WTC11 (cell line): ENCODE results near the gene ARMC9. TPM values are rescaled to one million over a fixed set of nuclear protein-coding genes. Genes with fewer than 3 reads are reported as not detected.
"Not testable (repeated sequence)": the region's sequence is repeated elsewhere in the genome, so short reads cannot be mapped to it uniquely, and the experiment has no call there.

Experiments used
- ATAC-seq: fragments of 200-7000 bp; cut with Tn5 transposase; 2 replicates; pipeline ENCODE4 v1.10.0; 2021; ENCODE audit warnings: mild to moderate bottlenecking, moderate library complexity
- CTCF ChIA-PET: fragments of 300-600 bp; sonication (Branson Sonifier 250); formaldehyde crosslinking; loops from one replicate; lab custom pipeline; 2021; ENCODE audit warnings: antibody characterized with exemption; lab: Charles Lee
- POLR2A ChIA-PET: fragments of 350-600 bp; sonication (Branson Sonifier 250); formaldehyde crosslinking; loops from one replicate; lab custom pipeline; 2021; ENCODE audit warnings: antibody characterized with exemption; lab: Charles Lee
- DNase-seq: peaks from one replicate; pipeline ENCODE4 v3.0.0; 2021; ENCODE audit warnings: low spot score
- H3K27ac Mint-ChIP-seq: 2 replicates; pipeline ENCODE4 v1.8.0; 2021; ENCODE audit warnings: mixed read lengths
- H3K27me3 Mint-ChIP-seq: 2 replicates; pipeline ENCODE4 v1.8.0; 2021; ENCODE audit warnings: low read depth, mild to moderate bottlenecking, moderate library complexity, mixed read lengths
- H3K36me3 Mint-ChIP-seq: 2 replicates; pipeline ENCODE4 v1.8.0; 2021; ENCODE audit warnings: mixed read lengths
- H3K4me1 Mint-ChIP-seq: 2 replicates; pipeline ENCODE4 v1.8.0; 2022; ENCODE audit warnings: mixed read lengths
- H3K4me3 Mint-ChIP-seq: 2 replicates; pipeline ENCODE4 v1.8.0; 2021; ENCODE audit warnings: mild to moderate bottlenecking, moderate library complexity, mixed read lengths
- H3K9me3 Mint-ChIP-seq: 2 replicates; pipeline ENCODE4 v1.8.0; 2021; ENCODE audit warnings: mixed read lengths
- MAX ChIP-seq: sonication (generic); formaldehyde crosslinking; IDR thresholded peaks from 2 replicates; pipeline ENCODE4 v1.8.0; 2022; ENCODE audit warnings: mild to moderate bottlenecking, missing genetic modification reagents
- MLX ChIP-seq: sonication (generic); formaldehyde crosslinking; IDR thresholded peaks from 2 replicates; pipeline ENCODE4 v1.8.1; 2023; ENCODE audit warnings: mild to moderate bottlenecking, missing genetic modification reagents, moderate library complexity
- MYBL2 ChIP-seq: sonication (generic); formaldehyde crosslinking; IDR thresholded peaks from 2 replicates; pipeline ENCODE4 v1.8.1; 2023; ENCODE audit warnings: mild to moderate bottlenecking, moderate library complexity, missing genetic modification reagents
- OVOL2 ChIP-seq: fragments of 250-450 bp; sonication (Bioruptor Pico); IDR thresholded peaks from 2 replicates; pipeline ENCODE4 v1.9.0; 2021; ENCODE audit warnings: mild to moderate bottlenecking, borderline replicate concordance
- SOX15 ChIP-seq: fragments of 250-450 bp; sonication (Bioruptor Pico); IDR thresholded peaks from 2 replicates; pipeline ENCODE4 v1.9.0; 2021; ENCODE audit warnings: mild to moderate bottlenecking
- TEAD4 ChIP-seq: sonication (generic); formaldehyde crosslinking; IDR thresholded peaks from 2 replicates; pipeline ENCODE4 v1.8.0; 2022; ENCODE audit warnings: mild to moderate bottlenecking, missing genetic modification reagents
- TP53 ChIP-seq: sonication (generic); formaldehyde crosslinking; IDR thresholded peaks from 2 replicates; pipeline ENCODE4 v1.8.1; 2023; ENCODE audit warnings: mild to moderate bottlenecking, missing genetic modification reagents
- ZBTB21 ChIP-seq: sonication (generic); formaldehyde crosslinking; IDR thresholded peaks from 2 replicates; pipeline ENCODE4 v1.8.1; 2023; ENCODE audit warnings: mild to moderate bottlenecking, missing genetic modification reagents, borderline replicate concordance
- ZNF121 ChIP-seq: sonication (generic); formaldehyde crosslinking; IDR thresholded peaks from 2 replicates; pipeline ENCODE4 v1.8.0; 2023; ENCODE audit warnings: missing genetic modification reagents
- ZNF532 ChIP-seq: fragments of 250-450 bp; sonication (Bioruptor Pico); IDR thresholded peaks from 2 replicates; pipeline ENCODE4 v1.9.0; 2021; ENCODE audit warnings: mild to moderate bottlenecking, borderline replicate concordance
- total RNA-seq: library from RNA; stranded (reverse); gene quantifications from 3 replicates; pipeline ENCODE4 v1.2.3, GENCODE V29; 2021

ARMC9 gene
- total RNA-seq, 1 experiment from 2014 or later: 34.9 TPM

GRCh38 chr2:231399853-231400680 is 201.6 kb downstream of the ARMC9 start:
- DNase-seq (no peak), ATAC-seq (peak; percentile 16)
- no peak overlapping the region for H3K4me3 Mint-ChIP-seq
- H3K27me3 Mint-ChIP-seq: no peaks in the 10 kb centered on the region
- TF ChIP-seq ZNF532 (CRISPR knock-in tag) (no peak), OVOL2 (CRISPR knock-in tag) (no peak), MYBL2 (CRISPR knock-in tag) (no peak), TEAD4 (CRISPR knock-in tag) (no peak), ZNF121 (CRISPR knock-in tag) (no peak), MAX (CRISPR knock-in tag) (no peak), SOX15 (CRISPR knock-in tag) (no peak), TP53 (CRISPR knock-in tag) (no peak), ZBTB21 (no peak), MLX (CRISPR knock-in tag) (no peak)
- ChIA-PET CTCF (interaction anchor here (0.6 to 2.4 kb wide), 21 partner anchors 9 to 535 kb away, joined by 3 to 19 read pairs (median 6); partner anchors contain the start of genes ITM2C and NCL), POLR2A (interaction anchor here (0.6 to 1.2 kb wide), 4 partner anchors 9 to 108 kb away, joined by 3 to 8 read pairs (median 6); no protein-coding TSS in a partner anchor)
- H3K36me3 Mint-ChIP-seq: peaks cover 27% of the 10 kb centered on the region
- peak overlapping the region; percentile 86 for H3K27ac Mint-ChIP-seq
- peaks cover 71% of the 10 kb centered on the region for H3K4me1 Mint-ChIP-seq
- no peaks in the 10 kb centered on the region for H3K9me3 Mint-ChIP-seq

GRCh38 chr2:231400681-231401080 is 202.2 kb downstream of the ARMC9 start:
- not testable (repeated sequence) for ATAC-seq, H3K27me3 Mint-ChIP-seq, H3K4me3 Mint-ChIP-seq, H3K9me3 Mint-ChIP-seq, DNase-seq
- Mint-ChIP-seq H3K4me1 (peaks cover 77% of the 10 kb centered on the region), H3K27ac (peak overlapping the region; percentile 86), H3K36me3 (peaks cover 27% of the 10 kb centered on the region)
- ChIA-PET CTCF (interaction anchor here (0.9 to 2.4 kb wide), 20 partner anchors 8 to 535 kb away, joined by 3 to 19 read pairs (median 5); partner anchors contain the start of genes ITM2C and NCL), POLR2A (interaction anchor here (0.6 to 1.2 kb wide), 2 partner anchors 8 to 11 kb away, joined by 4 to 8 read pairs; no protein-coding TSS in a partner anchor)

- not testable (repeated sequence) for H3K4me3 Mint-ChIP-seq, DNase-seq, H3K9me3 Mint-ChIP-seq, ATAC-seq, H3K27me3 Mint-ChIP-seq
- CTCF ChIA-PET: interaction anchor here (1.1 to 2.4 kb wide), 15 partner anchors 8 to 208 kb away, joined by 3 to 19 read pairs (median 7); no protein-coding TSS in a partner anchor
- H3K27ac Mint-ChIP-seq: peak overlapping the region; percentile 82
- peaks cover 81% of the 10 kb centered on the region for H3K4me1 Mint-ChIP-seq
- POLR2A ChIA-PET: interaction anchor here (0.6 kb wide), 1 partner anchor 8 kb away, joined by 4 read pairs; no protein-coding TSS in a partner anchor
- peaks cover 27% of the 10 kb centered on the region for H3K36me3 Mint-ChIP-seq
Measured at GRCh38 chr2:231401101-231401500, 202.7 kb downstream of the ARMC9 start.

- H3K9me3 Mint-ChIP-seq, DNase-seq, ATAC-seq, H3K27me3 Mint-ChIP-seq, H3K4me3 Mint-ChIP-seq: not testable (repeated sequence)
- Mint-ChIP-seq H3K27ac (peak overlapping the region; percentile 76), H3K36me3 (peaks cover 21% of the 10 kb centered on the region), H3K4me1 (peaks cover 80% of the 10 kb centered on the region)
- POLR2A ChIA-PET: interaction anchor here (0.7 kb wide), 1 partner anchor 27 kb away, joined by 3 read pairs; no protein-coding TSS in a partner anchor
- CTCF ChIA-PET: interaction anchor here (0.6 to 4.0 kb wide), 8 partner anchors 9 to 258 kb away, joined by 3 to 35 read pairs (median 4); no protein-coding TSS in a partner anchor
Measured at GRCh38 chr2:231403421-231404182, 205.2 kb downstream of the ARMC9 start.

- H3K27me3 Mint-ChIP-seq, DNase-seq, POLR2A ChIA-PET, H3K4me3 Mint-ChIP-seq, H3K9me3 Mint-ChIP-seq, ATAC-seq: not testable (repeated sequence)
- Mint-ChIP-seq H3K36me3 (peaks cover 22% of the 10 kb centered on the region), H3K27ac (peak overlapping the region; percentile 70; the same call in 1 of the 2 replicates), H3K4me1 (peaks cover 82% of the 10 kb centered on the region)
- CTCF ChIA-PET: interaction anchor here (0.6 to 4.5 kb wide), 8 partner anchors 9 to 259 kb away, joined by 3 to 37 read pairs (median 8); no protein-coding TSS in a partner anchor
Measured at GRCh38 chr2:231404183-231404578, 205.8 kb downstream of the ARMC9 start.
